ENCODE results near the gene RNF208.

Gene RNF208

GRCh38 chr9:137235424-137236237 is 13.6 kb upstream of the RNF208 start:
- no peak overlapping the region for H3K4me3 ChIP-seq (ENCODE audit: low read depth, low read length)
- TF ChIP-seq CTCF (IDR thresholded peaks at IDR 0.05; ENCODE audit: insufficient read depth, low read depth, low read length, missing control alignments) = no peak
- DNase-seq (ENCODE audit: low read depth) = no peak

DNA sequence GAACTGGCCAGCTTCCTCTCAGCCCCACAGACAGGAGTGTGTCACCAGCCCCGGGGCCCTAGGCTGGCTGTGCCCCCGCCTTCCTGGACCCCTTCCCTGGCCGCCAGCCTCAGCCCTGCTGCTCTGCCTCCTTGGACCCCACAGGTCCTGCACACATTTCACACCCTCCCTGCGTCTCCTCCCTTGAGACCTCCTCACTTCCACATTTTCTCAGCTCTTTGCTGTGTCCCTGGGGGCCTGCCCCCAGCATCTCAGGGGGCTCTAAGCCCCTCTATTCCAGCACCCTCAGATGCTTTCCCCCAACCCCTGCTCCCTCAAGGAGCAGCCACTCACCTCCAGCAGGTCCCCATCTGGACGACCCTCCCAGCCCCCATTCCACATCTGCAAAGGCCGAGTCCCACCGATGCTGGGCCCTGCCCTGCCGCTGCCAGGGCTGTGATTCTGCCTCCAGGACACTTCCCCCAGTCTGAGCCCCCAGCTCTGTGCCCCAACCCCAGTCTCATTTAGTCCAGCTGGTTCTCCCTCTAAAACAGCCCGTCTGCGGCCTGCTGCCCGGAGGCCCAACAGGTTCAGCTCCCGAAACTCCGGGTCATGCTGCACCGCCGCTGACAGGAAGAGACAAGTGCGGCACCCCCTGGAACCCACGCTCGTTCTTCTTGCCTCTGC is 12.9 kb upstream of the RNF208 start:
- TF ChIP-seq CTCF (IDR thresholded peaks at IDR 0.05; ENCODE audit: insufficient read depth, low read depth, low read length, missing control alignments) = no peak
- no peak overlapping the region for H3K4me3 ChIP-seq (ENCODE audit: low read depth, low read length)
- no peak for DNase-seq (ENCODE audit: low read depth)

DNA sequence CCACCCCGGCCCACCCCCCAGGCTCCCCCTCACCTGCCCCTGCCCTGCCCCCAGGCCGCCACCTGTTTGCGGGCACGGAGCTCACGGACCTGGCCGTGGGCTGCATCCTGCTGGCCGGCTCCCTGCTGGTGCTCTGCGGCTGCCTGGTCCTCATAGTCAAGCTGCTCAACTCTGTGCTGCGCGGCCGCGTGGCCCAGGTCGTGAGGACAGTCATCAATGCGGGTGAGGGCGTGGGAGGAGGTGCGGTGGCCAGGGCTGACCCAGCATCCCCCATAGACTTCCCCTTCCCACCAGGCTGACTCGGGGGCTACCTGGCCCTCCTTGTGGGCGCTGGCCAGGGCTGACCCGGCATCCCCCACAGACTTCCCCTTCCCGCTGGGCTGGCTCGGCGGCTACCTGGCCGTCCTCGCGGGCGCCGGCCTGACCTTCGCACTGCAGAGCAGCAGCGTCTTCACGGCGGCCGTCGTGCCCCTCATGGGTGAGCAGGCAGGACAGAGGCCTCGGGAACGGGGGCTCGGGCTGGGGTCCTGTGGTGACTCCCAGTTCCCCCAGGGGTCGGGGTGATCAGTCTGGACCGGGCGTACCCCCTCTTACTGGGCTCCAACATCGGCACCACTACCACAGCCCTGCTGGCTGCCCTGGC is 12.1 kb upstream of the RNF208 start:
- DNase-seq (ENCODE audit: low read depth) = no peak
- no peak overlapping the region for H3K4me3 ChIP-seq (ENCODE audit: low read depth, low read length)
- TF ChIP-seq CTCF (IDR thresholded peaks at IDR 0.05; ENCODE audit: insufficient read depth, low read depth, low read length, missing control alignments) = no peak

GRCh38 chr9:137233143-137233980 is 11.3 kb upstream of the RNF208 start:
- no peak for TF ChIP-seq CTCF (IDR thresholded peaks at IDR 0.05; ENCODE audit: insufficient read depth, low read depth, low read length, missing control alignments)
- DNase-seq (ENCODE audit: low read depth) = no peak
- H3K4me3 ChIP-seq (ENCODE audit: low read depth, low read length) = no peak overlapping the region

DNA sequence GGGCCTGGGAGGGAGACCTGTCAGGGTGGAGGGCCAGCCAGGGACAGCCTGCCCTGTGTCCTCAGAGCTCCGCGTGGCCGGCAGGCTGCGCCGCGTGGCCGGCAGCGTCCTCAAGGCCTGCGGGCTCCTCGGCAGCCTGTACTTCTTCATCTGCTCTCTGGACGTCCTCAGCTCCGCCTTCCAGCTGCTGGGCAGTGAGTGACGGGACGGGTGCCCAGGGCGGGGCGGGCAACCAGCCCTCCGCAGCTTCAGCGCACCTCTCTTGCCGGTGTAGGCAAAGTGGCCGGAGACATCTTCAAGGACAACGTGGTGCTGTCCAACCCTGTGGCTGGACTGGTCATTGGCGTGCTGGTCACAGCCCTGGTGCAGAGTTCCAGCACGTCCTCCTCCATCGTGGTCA is 10.5 kb upstream of the RNF208 start:
- no peak for DNase-seq (ENCODE audit: low read depth)
- H3K4me3 ChIP-seq (ENCODE audit: low read depth, low read length) = no peak overlapping the region
- TF ChIP-seq CTCF (IDR thresholded peaks at IDR 0.05; ENCODE audit: insufficient read depth, low read depth, low read length, missing control alignments) = no peak

GRCh38 chr9:137232101-137232500 is 10.1 kb upstream of the RNF208 start:
- DNase-seq (ENCODE audit: low read depth) = no peak

More at GRCh38 chr9:137232101-137232500, 10.1 kb upstream of the RNF208 start:
- no peak for TF ChIP-seq CTCF (IDR thresholded peaks at IDR 0.05; ENCODE audit: insufficient read depth, low read depth, low read length, missing control alignments)
- no peak overlapping the region for H3K4me3 ChIP-seq (ENCODE audit: low read depth, low read length)
